ENCODE measurements around the gene KIF26B.

Gene KIF26B

DNA sequence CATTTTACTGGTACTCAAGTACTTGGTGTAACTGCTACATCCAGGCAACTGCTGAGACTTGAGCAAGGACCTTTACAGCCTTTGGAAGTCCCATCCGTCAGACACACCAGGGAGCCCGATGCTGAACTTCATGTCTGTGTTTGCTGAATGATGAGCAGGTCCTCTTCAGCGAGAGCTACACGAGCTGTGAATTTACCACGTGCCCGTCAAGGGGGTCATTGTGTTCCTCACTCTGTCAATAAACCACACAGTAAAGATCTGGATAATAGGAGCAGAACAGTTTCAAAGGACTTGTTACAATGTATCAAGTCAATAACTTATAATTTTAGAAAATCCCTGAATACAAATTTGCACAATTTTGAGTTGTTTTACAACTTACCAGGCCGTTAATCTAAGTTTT is 427.2 kb downstream of the KIF26B start:
- no peak for DNase-seq

- no peak for DNase-seq
These were observed 428.3 kb downstream of the KIF26B start for GRCh38 chr1:245583081-245583480.

GRCh38 chr1:245583575-245584330 is 429.0 kb downstream of the KIF26B start:
- DNase-seq, result no peak

DNA sequence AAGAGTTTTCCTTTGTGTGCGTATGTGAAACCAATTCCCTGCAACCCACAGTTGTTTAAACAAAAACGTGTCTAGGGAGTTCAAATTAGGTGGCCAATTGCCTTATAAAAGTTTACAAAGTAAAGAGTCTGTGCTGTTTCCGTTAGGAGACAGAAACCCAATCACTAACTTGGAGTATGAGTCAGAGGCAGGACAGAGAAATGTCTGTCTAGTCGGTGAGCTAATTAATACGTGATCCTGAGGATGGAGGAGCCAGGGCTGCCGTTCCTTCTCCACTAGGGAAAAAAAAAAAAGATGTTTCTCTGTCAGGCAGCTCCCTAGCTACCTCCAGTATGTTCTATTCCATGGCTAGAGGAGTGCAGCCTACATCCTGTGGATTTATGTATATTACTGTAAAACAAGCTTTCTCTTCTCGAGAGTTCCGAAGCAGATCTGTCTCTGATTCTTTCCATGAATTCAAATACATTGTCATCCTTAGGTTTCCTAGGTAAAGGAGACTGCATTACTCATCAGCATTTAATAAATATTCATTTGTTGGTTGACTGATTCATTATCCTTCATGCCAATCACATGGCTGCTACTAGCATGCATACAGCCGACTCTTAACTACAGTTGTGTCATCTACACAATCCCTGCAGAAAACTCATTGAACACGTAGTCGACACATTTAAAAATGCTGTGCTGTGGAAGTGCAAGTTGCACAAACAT is 430.6 kb downstream of the KIF26B start:
- DNase-seq, result no peak

DNA sequence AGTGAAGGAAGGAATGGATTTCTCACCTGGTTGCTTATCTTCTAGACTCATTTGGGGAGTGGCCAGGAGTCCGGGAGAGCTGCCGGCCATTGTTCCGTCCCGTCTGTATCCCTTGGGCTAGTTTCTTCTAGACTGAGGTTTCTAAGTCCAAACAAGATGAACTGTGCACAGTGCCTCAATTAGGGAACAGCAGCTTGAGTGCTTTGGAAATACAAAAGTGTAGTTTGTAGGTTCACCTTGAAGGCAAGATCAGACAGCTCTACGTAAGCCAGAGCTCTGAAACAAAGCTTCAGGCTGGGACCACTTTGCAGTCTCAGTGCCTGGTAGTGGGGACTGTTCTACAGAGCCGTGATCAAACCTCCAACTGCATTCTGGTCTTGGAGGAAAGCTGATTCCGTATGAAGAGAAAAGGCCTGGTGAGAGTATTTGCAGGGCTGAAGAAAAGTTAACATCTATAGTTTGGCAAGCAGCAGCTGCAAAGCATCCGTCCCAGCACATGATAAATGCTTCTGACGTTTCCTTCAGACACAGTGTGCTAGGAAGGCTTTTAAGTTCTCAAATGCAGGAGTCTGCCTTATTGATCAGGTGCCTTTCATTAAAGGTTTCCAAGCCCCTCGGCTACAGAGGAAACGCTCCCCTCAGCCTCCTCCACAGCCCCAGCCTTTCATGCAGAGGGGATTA is 432.8 kb downstream of the KIF26B start:
- DNase-seq, result no peak

DNA sequence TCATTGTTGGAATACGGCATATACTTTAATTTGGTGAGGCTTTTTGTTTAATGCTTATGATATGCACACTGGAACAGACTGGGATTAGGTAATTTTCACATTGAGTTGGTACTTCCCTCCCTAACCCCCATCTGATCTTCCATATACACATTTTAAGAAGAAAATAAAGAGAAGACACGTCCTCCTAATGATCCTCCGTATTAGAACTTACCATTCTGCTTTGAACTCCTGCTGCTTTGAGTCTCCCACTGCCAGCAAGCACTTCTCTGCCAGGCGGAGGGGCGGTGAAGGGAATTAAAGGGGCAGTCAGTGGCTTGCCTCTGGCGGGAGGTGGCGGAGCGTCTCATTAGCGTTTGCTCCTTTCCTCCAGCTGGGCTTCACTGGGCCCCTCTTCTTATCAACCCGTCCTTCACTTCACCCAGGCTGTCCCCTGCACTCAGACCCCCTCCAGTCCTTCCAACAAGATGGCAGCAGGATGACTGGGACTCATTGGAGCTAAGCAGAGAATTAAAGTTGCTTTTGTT is 433.4 kb downstream of the KIF26B start:
- DNase-seq, result no peak

- DNase-seq, result no peak
These were observed 434.5 kb downstream of the KIF26B start for GRCh38 chr1:245589316-245589715.

GRCh38 chr1:245589906-245590305 is 435.1 kb downstream of the KIF26B start:
- DNase-seq, result no peak

DNA sequence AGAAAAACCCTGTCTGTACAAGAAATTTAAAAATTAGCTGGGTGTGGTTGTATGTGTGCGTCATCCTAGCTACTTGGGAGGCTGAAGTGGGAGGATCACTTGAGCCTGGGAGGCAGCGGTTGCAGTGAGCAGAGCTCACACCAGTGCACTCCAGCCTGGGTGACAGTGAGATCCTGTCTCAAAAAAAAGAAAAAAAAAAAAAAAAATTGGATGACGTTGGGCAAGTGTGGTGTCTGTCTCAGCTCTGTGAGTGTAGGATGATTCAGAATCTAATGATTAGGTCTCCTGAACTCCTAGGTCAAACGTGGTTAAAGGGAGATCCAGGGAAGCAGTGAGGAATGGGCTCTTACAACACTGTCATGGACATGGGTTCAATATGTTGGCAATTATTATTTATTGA is 435.9 kb downstream of the KIF26B start:
- no peak for DNase-seq

DNA sequence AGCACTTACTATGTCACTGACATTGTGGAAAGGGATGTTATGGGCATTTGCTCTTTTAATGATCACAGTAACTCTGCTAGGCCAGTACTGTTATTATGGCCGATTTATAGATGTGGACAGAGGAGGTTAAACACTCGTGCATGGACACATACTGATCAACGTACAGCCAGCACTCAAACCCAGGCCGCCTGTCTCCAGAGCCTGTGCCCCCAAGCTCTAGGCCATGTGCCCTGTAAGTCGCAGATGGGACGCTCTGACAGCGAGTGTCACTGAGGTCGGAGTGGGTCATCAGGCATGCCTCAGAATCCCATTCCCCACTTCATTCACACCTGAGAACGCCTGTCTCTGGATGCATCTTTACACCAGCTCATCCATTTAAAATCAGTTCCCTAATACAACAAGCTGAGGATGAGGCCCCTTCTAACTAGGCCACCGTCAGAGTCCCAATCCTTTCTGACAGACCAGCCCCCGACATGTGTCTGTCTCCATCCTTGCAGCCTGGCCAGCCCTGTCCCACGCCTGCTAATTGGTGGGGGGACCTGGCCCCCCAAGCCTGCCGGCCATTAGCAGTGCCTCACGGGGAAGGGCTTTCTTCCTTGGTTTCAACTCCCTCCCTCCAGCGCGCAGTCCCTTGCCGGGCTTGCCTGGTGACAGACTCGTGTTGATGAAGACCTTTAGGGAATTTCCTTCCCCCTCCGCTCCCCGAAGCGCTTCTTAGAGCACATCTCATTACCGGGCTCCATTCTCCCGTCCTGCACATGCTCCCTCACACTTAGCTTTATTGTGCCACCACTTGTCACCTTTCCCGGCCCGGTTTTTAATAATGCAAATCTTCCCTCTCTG is 436.8 kb downstream of the KIF26B start:
- DNase-seq, result no peak

- no peak for DNase-seq
These were observed 437.3 kb downstream of the KIF26B start for GRCh38 chr1:245592189-245592460.

GRCh38 chr1:245598524-245599305 is 443.9 kb downstream of the KIF26B start:
- no peak for DNase-seq

DNA sequence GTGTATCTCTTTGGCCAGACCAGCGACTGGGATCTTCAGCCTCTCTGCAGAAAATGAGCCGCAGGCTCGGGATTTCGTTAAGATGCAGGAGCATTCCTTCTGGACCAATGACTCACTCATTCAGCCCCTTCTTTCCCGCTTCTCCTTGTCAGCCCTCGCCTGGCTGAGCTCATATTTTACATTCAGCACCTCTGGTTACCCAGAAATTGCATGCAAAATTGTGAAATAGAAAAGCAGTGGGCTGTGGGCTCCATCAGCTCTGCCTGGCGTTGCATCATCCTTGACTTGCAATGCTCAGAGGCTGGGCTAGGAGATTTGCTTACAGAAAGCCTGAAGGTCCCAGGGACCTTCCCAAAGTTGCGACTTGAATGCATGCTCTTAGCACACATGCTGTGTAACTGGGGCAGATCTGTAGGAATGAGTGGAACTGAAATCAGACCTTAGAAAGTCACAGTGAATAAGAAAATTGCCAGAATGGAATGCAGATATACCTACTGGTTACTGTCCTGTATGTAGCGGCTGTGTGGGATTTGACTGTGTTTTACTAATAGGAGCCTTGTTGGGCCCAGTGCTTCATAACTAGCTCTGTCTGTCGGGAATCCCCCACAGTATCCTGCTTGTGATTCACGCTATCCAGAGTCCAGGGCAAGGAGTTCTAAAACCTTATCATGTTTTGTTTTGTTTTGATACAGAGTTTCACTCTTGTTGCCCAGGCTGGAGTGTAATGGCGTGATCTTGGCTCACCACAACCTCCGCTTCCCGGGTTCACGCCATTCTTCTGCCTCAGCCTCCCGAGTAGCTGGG is 444.8 kb downstream of the KIF26B start:
- no peak for DNase-seq

GRCh38 chr1:245600658-245601057 is 445.9 kb downstream of the KIF26B start:
- DNase-seq, result no peak

DNA sequence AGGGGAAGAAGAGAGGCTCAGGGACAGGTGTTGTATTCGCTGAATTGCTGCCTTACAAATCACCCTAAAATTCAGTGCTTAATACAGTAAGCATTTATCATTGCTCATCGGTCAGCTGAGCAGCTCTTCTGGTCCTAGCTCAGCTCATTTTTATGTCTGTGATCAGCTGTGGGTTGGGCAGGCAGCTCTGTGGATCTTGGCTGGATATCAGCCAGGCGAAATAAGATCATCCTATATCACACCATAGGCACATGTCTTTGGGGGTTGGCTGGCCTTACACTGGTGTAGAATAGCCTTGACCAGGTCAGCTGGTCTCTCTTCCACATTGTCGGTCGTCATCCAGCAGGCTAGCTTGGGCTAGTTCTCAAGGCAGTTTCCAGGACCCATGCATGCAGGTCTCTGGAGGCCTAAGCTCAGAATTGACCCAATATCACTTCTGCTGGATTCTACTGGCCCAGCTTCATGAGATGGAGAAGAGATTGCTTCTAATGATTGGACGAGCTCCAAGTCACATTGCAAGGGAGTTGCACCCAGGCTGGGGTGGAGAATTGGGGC is 448.6 kb downstream of the KIF26B start:
- no peak for DNase-seq

- no peak for DNase-seq
These were observed 450.2 kb downstream of the KIF26B start for GRCh38 chr1:245604979-245605378.

GRCh38 chr1:245605480-245606156 is 450.8 kb downstream of the KIF26B start:
- no peak for DNase-seq

DNA sequence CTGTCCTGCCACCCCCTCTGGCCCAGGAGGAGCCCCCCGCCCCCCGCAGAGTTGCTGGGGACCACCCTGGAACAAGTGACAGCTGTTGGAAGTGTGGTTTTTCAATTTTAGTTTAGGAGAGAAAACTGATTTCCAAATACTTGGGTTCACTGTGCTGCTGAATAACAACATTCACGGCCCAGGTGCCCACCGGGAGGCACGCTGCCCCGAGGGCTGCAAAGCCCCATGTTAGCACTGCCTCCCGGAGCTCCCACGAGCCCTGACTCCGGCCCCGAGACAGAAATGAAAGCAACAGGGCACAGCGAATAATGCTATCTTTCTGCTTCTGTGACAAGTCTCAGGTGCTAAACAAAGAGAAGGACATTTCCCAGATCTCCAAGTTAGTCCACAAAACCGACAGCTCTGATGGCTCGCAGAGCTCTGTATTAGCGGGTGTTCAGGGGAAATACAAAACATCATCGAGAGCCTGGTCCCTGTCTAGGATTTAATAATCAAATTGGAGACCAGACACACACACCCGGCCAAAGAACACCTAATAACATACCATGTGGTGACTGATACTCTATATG is 451.5 kb downstream of the KIF26B start:
- DNase-seq, result no peak

DNA sequence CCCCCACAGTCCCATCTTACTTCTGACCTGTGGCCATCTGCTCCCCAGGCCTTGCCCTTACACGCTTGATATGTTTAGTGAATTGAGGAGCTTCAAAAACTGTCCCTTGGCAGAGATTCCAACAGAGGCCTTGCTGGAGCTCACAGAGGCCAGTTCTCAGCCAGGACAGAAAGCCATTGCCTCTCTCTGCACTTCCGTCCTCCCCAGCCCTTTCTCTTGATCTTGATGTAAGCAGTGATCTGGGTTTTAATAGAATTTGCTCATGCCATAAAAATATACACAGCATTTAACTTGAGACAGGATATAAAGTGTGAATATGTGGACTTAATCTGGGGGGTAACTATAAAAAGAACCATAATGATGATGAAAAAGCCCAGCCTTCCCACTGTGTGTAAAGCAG is 453.5 kb downstream of the KIF26B start:
- no peak for DNase-seq
